IMR-90 (cell line): ENCODE measurements around the gene RNF145. TPM values are rescaled to one million over a fixed set of nuclear protein-coding genes. Genes with fewer than 3 reads are reported as not detected.
A peak's percentile ranks its signal among the peaks of the same experiment; 100 is the strongest.

Experiments
- ATAC-seq: fragments of 200-7000 bp; cut with Tn5 transposase; 2 replicates; pipeline ENCODE4 v1.9.1; 2020; ENCODE audit warnings: low read depth, mild to moderate bottlenecking, moderate library complexity
- BruUV-seq: library from RNA; stranded (reverse); fragments of 400-500 nt; replicated peaks from 2 replicates; lab custom pipeline; 2021; lab: Mats Ljungman, UMichigan
- CTCF ChIA-PET: fragments of 300-600 bp; formaldehyde crosslinking; extraction: SDS; loops from one replicate; lab custom pipeline; 2021; ENCODE audit warnings: antibody characterized with exemption; lab: Yijun Ruan, JAX
- POLR2A ChIA-PET: fragments of 300-600 bp; sonication (Branson Sonifier 250); formaldehyde crosslinking; loops from one replicate; lab custom pipeline; 2022; ENCODE audit warnings: antibody characterized with exemption; ENCODE audit not compliant: unreplicated experiment; lab: Charles Lee
- DNase-seq: peaks from one replicate; pipeline ENCODE4 v3.0.0; 2013
- H2AFZ ChIP-seq: replicated peaks from 2 replicates; pipeline ENCODE3; 2013; ENCODE audit warnings: low read length, mild to moderate bottlenecking; ENCODE audit not compliant: poor library complexity
- H2AK5ac ChIP-seq: 2 replicates; pipeline ENCODE4 v1.6.1; 2013; ENCODE audit warnings: low read depth, low read length, inconsistent platforms
- H2AK9ac ChIP-seq: replicated peaks from 2 replicates; pipeline ENCODE3; 2013; ENCODE audit warnings: mild to moderate bottlenecking, low read depth, low read length, moderate library complexity; ENCODE audit not compliant: poor library complexity
- H2BK120ac ChIP-seq: 2 replicates; pipeline ENCODE4 v1.6.1; 2013; ENCODE audit warnings: low read depth, low read length, inconsistent platforms
- H2BK15ac ChIP-seq: 3 replicates; pipeline ENCODE4 v1.6.1; 2013; ENCODE audit warnings: low read depth, low read length, inconsistent platforms
- H2BK20ac ChIP-seq: 2 replicates; pipeline ENCODE4 v1.6.1; 2013; ENCODE audit warnings: low read depth, mild to moderate bottlenecking, inconsistent platforms, low read length, moderate library complexity
- H2BK5ac ChIP-seq: 2 replicates; pipeline ENCODE4 v1.6.1; 2013; ENCODE audit warnings: mild to moderate bottlenecking, low read depth, low read length, inconsistent platforms; ENCODE audit not compliant: poor library complexity, severe bottlenecking
- H3K14ac ChIP-seq: replicated peaks from 2 replicates; pipeline ENCODE4 v1.6.1; 2013; ENCODE audit warnings: low read depth, low read length, inconsistent platforms
- H3K18ac ChIP-seq: 2 replicates; pipeline ENCODE4 v1.6.1; 2013; ENCODE audit warnings: low read depth, low read length, control low read depth
- H3K23ac ChIP-seq: 2 replicates; pipeline ENCODE4 v1.6.1; 2013; ENCODE audit warnings: low read depth, low read length, inconsistent platforms
- H3K27ac ChIP-seq: 2 replicates; pipeline ENCODE4 v1.5.1; 2013; ENCODE audit warnings: mild to moderate bottlenecking, control low read depth, low read length; ENCODE audit not compliant: insufficient read depth
- H3K27me3 ChIP-seq: 2 replicates; pipeline ENCODE4 v1.6.1; 2013; ENCODE audit warnings: low read length; ENCODE audit not compliant: control insufficient read depth, insufficient read depth
- H3K36me3 ChIP-seq: 2 replicates; pipeline ENCODE4 v1.6.1; 2013; ENCODE audit warnings: low read length, mixed read lengths; ENCODE audit not compliant: control insufficient read depth, insufficient read depth
- H3K4ac ChIP-seq: 2 replicates; pipeline ENCODE4 v1.6.1; 2013; ENCODE audit warnings: low read depth, low read length, inconsistent platforms
- H3K4me1 ChIP-seq: 2 replicates; pipeline ENCODE4 v1.6.1; 2013; ENCODE audit warnings: low read length, mixed read lengths; ENCODE audit not compliant: control insufficient read depth, insufficient read depth
- H3K4me2 ChIP-seq: 2 replicates; pipeline ENCODE4 v1.6.1; 2013; ENCODE audit warnings: low read depth, mild to moderate bottlenecking, control low read depth, low read length, moderate library complexity
- H3K4me3 ChIP-seq: 2 replicates; pipeline ENCODE4 v1.5.1; 2013; ENCODE audit warnings: low read depth, mild to moderate bottlenecking, control low read depth, low read length, moderate library complexity; ENCODE audit not compliant: insufficient read depth
- H3K56ac ChIP-seq: 2 replicates; pipeline ENCODE4 v1.6.1; 2013; ENCODE audit warnings: low read length, inconsistent platforms; ENCODE audit not compliant: insufficient read depth; ENCODE audit errors: extremely low read depth
- H3K79me1 ChIP-seq, 2 experiments: 2 replicates each; pipeline ENCODE4 v1.6.1; 2013; ENCODE audit warnings: low read length in 2 of 2, inconsistent platforms in 1 of 2, low read depth in 1 of 2
- H3K9ac ChIP-seq: 2 replicates; pipeline ENCODE4 v1.6.1; 2013; ENCODE audit warnings: low read depth, low read length, control low read depth
- H3K9me1 ChIP-seq: 2 replicates; pipeline ENCODE4 v1.6.1; 2013; ENCODE audit warnings: low read length, inconsistent platforms; ENCODE audit not compliant: insufficient read depth
- H3K9me3 ChIP-seq: 2 replicates; pipeline ENCODE4 v1.6.1; 2013; ENCODE audit warnings: low read length; ENCODE audit not compliant: control insufficient read depth, insufficient read depth
- H4K20me1 ChIP-seq: 2 replicates; pipeline ENCODE4 v1.6.1; 2013; ENCODE audit warnings: low read length, inconsistent platforms; ENCODE audit not compliant: insufficient read depth
- H4K5ac ChIP-seq: 2 replicates; pipeline ENCODE4 v1.6.1; 2013; ENCODE audit warnings: mild to moderate bottlenecking, low read depth, low read length, control low read depth
- H4K8ac ChIP-seq, 2 experiments: 2 replicates each; pipeline ENCODE4 v1.6.1; 2013; ENCODE audit warnings: low read depth in 2 of 2, low read length in 2 of 2, control low read depth in 1 of 2, inconsistent platforms in 1 of 2
- H4K91ac ChIP-seq: 2 replicates; pipeline ENCODE4 v1.6.1; 2013; ENCODE audit warnings: low read depth, low read length, inconsistent platforms; ENCODE audit not compliant: insufficient read depth
- BHLHE40 ChIP-seq: fragments of 150-350 bp; IDR thresholded peaks from 2 replicates; pipeline ENCODE4 v1.6.1; 2016; ENCODE audit warnings: mild to moderate bottlenecking, low read depth, low read length
- CEBPB ChIP-seq: IDR thresholded peaks from 2 replicates; pipeline ENCODE4 v1.6.1; 2012; ENCODE audit warnings: low read depth, low read length, improper control_type of control experiment
- CHD1 ChIP-seq: IDR thresholded peaks from 2 replicates; pipeline ENCODE4 v1.6.1; 2012; ENCODE audit warnings: low read depth, low read length, improper control_type of control experiment
- FOS ChIP-seq: fragments of 150-350 bp; IDR thresholded peaks from 2 replicates; pipeline ENCODE4 v1.6.1; 2016; ENCODE audit warnings: low read depth, low read length
- MAFK ChIP-seq: IDR thresholded peaks from 2 replicates; pipeline ENCODE4 v1.6.1; 2012; ENCODE audit warnings: low read depth, low read length, improper control_type of control experiment
- MAZ ChIP-seq: IDR thresholded peaks from 2 replicates; pipeline ENCODE4 v1.6.1; 2012; ENCODE audit warnings: low read depth, mild to moderate bottlenecking, low read length, improper control_type of control experiment, moderate library complexity, borderline replicate concordance
- MXI1 ChIP-seq: IDR thresholded peaks from 2 replicates; pipeline ENCODE4 v1.6.1; 2012; ENCODE audit warnings: low read depth, mild to moderate bottlenecking, low read length, moderate library complexity, borderline replicate concordance
- NFE2L2 ChIP-seq: fragments of 150-350 bp; IDR thresholded peaks from 2 replicates; pipeline ENCODE4 v1.6.1; 2016; ENCODE audit warnings: low read depth, mild to moderate bottlenecking, low read length
- POLR2A ChIP-seq: IDR thresholded peaks from 2 replicates; pipeline ENCODE4 v1.6.1; 2012; ENCODE audit warnings: mild to moderate bottlenecking, low read depth, low read length
- RAD21 ChIP-seq: IDR thresholded peaks from 2 replicates; pipeline ENCODE4 v1.6.1; 2012; ENCODE audit warnings: low read length, improper control_type of control experiment
- RCOR1 ChIP-seq: IDR thresholded peaks from 2 replicates; pipeline ENCODE4 v1.6.1; 2012; ENCODE audit warnings: mild to moderate bottlenecking, low read length, improper control_type of control experiment; ENCODE audit not compliant: insufficient replicate concordance
- RFX5 ChIP-seq: IDR thresholded peaks from 2 replicates; pipeline ENCODE4 v1.8.0; 2012; ENCODE audit warnings: low read depth, mild to moderate bottlenecking, low read length, moderate library complexity
- SMC3 ChIP-seq: fragments of 150-350 bp; IDR thresholded peaks from 2 replicates; pipeline ENCODE4 v1.6.1; 2016; ENCODE audit warnings: low read depth, mild to moderate bottlenecking, antibody characterized with exemption, low read length, moderate library complexity
- WGBS, 2 experiments: methylation state at CpG; one replicate each; pipeline versions ENCODE4 v1.1.5 to v1.1.7; 2013; ENCODE audit warnings: missing lambda C conversion rate in 2 of 2; ENCODE audit not compliant: insufficient read length in 1 of 2; ENCODE audit errors: extremely low coverage in 2 of 2; 5-methylcytosine and 5-hydroxymethylcytosine counted together
- dilution Hi-C: fragments of 300-500 bp; cut with HindIII; formaldehyde crosslinking; loops from one replicate; pipeline ENCODE4 v1.14.3; 2018; ENCODE audit warnings: low sequenced_read_pairs; ENCODE audit not compliant: unreplicated experiment
- in situ Hi-C: fragments of 300-500 bp; cut with MboI; formaldehyde crosslinking; loops from 3 replicates; pipeline ENCODE4 v1.14.3; 2019; ENCODE audit warnings: low sequenced_read_pairs, inconsistent platforms, mixed read lengths
- intact Hi-C: fragments of 100-400 bp; cut with micrococcal nuclease; formaldehyde crosslinking; loops from 2 replicates; pipeline ENCODE4 v1.10.0; 2022
- polyA plus RNA-seq, 3 experiments: library from polyadenylated mRNA; depleted of rRNA; stranded (reverse); fragments of >200 nt; gene quantifications; 2 replicates each; pipeline ENCODE4 v1.2.3, GENCODE V29; 2012; ENCODE audit warnings: low replicate concordance in 1 of 3
- total RNA-seq: library from RNA; depleted of rRNA; stranded (reverse); fragments of >200 nt; gene quantifications from 2 replicates; pipeline ENCODE4 v1.2.3, GENCODE V29; 2012
- TF ChIP-seq, protein P1 (sequence below): conservative IDR thresholded peaks from 2 replicates; pipeline ENCODE4 v1.5.1; 2012; ENCODE audit warnings: mild to moderate bottlenecking, low read depth, low read length, improper control_type of control experiment
- TF ChIP-seq, protein P2 (sequence below): fragments of 150-350 bp; IDR thresholded peaks from 2 replicates; pipeline ENCODE4 v1.6.1; 2017; ENCODE audit warnings: mild to moderate bottlenecking, antibody characterized with exemption, low read length, low read depth

Gene RNF145
- total and polyA plus RNA-seq, 2 of the 4 experiments (the other 2 are of a cell fraction) = 50.0 to 57.0 TPM

DNA sequence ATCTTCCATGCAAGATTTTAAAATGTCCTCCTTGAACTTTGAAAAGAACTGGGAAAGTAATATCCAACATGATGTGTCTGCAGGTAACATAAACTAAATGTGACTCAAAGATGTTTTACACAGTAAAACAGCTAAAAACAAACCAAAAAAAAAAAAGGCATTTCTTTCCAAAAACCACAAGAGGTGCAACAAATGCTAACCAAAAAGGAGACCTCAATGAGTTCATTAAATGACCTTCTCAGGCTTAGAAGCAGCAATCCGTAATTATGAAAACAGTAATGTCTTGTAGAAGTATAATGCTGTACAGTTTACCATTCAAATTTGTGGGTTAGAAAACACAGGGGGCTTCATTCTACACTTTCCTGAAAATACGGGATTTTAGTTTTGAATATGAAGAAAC is 2.5 kb downstream of the RNF145 start:
- Histone ChIP-seq H4K5ac (peak overlapping the region; percentile 47; the same call in 1 of the 2 replicates), H2AFZ (no peak overlapping the region), H3K36me3 (peaks cover 7% of the 10 kb centered on the region), H3K18ac (peak overlapping the region; percentile 90), H2BK120ac (peak overlapping the region; percentile 9; the same call in 1 of the 2 replicates), H3K4me2 (peak overlapping the region; percentile 85), H3K14ac (peak overlapping the region; percentile 64), H3K23ac (peak overlapping the region; percentile 73; the same call in 1 of the 2 replicates), H4K91ac (peak overlapping the region; percentile 13; the same call in 1 of the 2 replicates), H3K9me1 (no peaks in the 10 kb centered on the region; the same call in 1 of the 2 replicates), H3K4ac (no peak overlapping the region; the same call in 1 of the 2 replicates), H3K9ac (peak overlapping the region; percentile 99), H3K79me1 (peaks cover 10 to 11% of the 10 kb centered on the region in 2 experiments; a peak in 3 of 4 replicates), H3K27ac (peak overlapping the region; percentile 86; the same call in 1 of the 2 replicates), H2BK15ac (no peak overlapping the region), H4K20me1 (peaks cover 22% of the 10 kb centered on the region), H2AK9ac (no peak overlapping the region), H3K27me3 (no peaks in the 10 kb centered on the region), H3K4me1 (peaks cover 11% of the 10 kb centered on the region; the same call in 1 of the 2 replicates), H4K8ac (peak overlapping the region in 1 of 2 experiments; percentile 11; a peak in 1 of 4 replicates), H3K56ac (peak overlapping the region; percentile 62), H2AK5ac (no peak overlapping the region), H2BK5ac (peak overlapping the region; percentile 79), H2BK20ac (no peak overlapping the region), H3K4me3 (peak overlapping the region; percentile 83), H3K9me3 (no peaks in the 10 kb centered on the region)
- ChIA-PET CTCF (interaction anchor here (0.7 to 1.7 kb wide), 4 partner anchors 14 to 50 kb away, joined by 3 to 5 read pairs (median 4); no protein-coding TSS in a partner anchor), POLR2A (interaction anchor here (0.6 to 0.7 kb wide), 2 partner anchors 37 to 710 kb away, joined by 3 to 4 read pairs; no protein-coding TSS in a partner anchor)
- ATAC-seq (no peak), DNase-seq (no peak)
- intact Hi-C loops = loop anchor here (2.0 to 10.0 kb wide), 2 partner anchors 22 to 768 kb away; no protein-coding TSS in a partner anchor
- in situ Hi-C loops = loop anchor here (5.0 kb wide), 1 partner anchor 50 kb away; no protein-coding TSS in a partner anchor
- BruUV-seq = no TSS peak
- dilution Hi-C loops = no loop called here
- no CpG with 5 or more reads among the region's 2 CpGs for WGBS, 2 experiments
- TF ChIP-seq SMC3 (no peak), MXI1 (no peak), RAD21 (no peak), NFE2L2 (no peak), FOS (no peak), POLR2A (no peak), CHD1 (no peak), BHLHE40 (no peak), RFX5 (no peak), MAFK (no peak), RCOR1 (no peak), MAZ (no peak), CEBPB (no peak)
- TF ChIP-seq, protein P1, sequence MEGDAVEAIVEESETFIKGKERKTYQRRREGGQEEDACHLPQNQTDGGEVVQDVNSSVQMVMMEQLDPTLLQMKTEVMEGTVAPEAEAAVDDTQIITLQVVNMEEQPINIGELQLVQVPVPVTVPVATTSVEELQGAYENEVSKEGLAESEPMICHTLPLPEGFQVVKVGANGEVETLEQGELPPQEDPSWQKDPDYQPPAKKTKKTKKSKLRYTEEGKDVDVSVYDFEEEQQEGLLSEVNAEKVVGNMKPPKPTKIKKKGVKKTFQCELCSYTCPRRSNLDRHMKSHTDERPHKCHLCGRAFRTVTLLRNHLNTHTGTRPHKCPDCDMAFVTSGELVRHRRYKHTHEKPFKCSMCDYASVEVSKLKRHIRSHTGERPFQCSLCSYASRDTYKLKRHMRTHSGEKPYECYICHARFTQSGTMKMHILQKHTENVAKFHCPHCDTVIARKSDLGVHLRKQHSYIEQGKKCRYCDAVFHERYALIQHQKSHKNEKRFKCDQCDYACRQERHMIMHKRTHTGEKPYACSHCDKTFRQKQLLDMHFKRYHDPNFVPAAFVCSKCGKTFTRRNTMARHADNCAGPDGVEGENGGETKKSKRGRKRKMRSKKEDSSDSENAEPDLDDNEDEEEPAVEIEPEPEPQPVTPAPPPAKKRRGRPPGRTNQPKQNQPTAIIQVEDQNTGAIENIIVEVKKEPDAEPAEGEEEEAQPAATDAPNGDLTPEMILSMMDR = no peak
- TF ChIP-seq, protein P2, sequence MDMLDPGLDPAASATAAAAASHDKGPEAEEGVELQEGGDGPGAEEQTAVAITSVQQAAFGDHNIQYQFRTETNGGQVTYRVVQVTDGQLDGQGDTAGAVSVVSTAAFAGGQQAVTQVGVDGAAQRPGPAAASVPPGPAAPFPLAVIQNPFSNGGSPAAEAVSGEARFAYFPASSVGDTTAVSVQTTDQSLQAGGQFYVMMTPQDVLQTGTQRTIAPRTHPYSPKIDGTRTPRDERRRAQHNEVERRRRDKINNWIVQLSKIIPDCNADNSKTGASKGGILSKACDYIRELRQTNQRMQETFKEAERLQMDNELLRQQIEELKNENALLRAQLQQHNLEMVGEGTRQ = no peak
